ENCODE measurements around the gene APOBEC3G. TPM values are rescaled to one million over a fixed set of nuclear protein-coding genes. Genes with fewer than 3 reads are reported as not detected.
"Not testable (repeated sequence)": the region's sequence is repeated elsewhere in the genome, so short reads cannot be mapped to it uniquely, and the experiment has no call there.

The APOBEC3G gene
- total RNA-seq (3.4 TPM), polyA plus RNA-seq (ENCODE audit: insufficient read depth in 1 of 8, insufficient read length in 8 of 8, low replicate concordance in 1 of 8) (1 to 10 TPM; 2.6 to 5.4 (median 3.9) TPM)
- long read RNA-seq, donor 1: 0 reads
- long read RNA-seq, donor 2: 0 reads
- long read RNA-seq, donor 3: 0 reads
- long read RNA-seq, donor 4: 0 reads
- long read RNA-seq, donor 5, partial matches to known transcripts: 0 of 1 reads
- long read RNA-seq, donor 5, other reads (novel, unspliced or antisense): 0 of 1 reads
- long read RNA-seq, donor 6, partial matches to known transcripts: 0 of 2 reads
- long read RNA-seq, donor 6, other reads (novel, unspliced or antisense): 0 of 2 reads
- long read RNA-seq, donor 7, partial matches to known transcripts: 0 of 2 reads
- long read RNA-seq, donor 7, other reads (novel, unspliced or antisense): 0 of 2 reads
- long read RNA-seq, donor 8, partial matches to known transcripts: 0 of 2 reads
- long read RNA-seq, donor 8, other reads (novel, unspliced or antisense): 0 of 2 reads
- long read RNA-seq, donor 9: 0 reads
- long read RNA-seq, donor 10, partial matches to known transcripts: 0 of 2 reads
- long read RNA-seq, donor 10, other reads (novel, unspliced or antisense): 0 of 2 reads
- long read RNA-seq, donor 11: 0 reads

DNA sequence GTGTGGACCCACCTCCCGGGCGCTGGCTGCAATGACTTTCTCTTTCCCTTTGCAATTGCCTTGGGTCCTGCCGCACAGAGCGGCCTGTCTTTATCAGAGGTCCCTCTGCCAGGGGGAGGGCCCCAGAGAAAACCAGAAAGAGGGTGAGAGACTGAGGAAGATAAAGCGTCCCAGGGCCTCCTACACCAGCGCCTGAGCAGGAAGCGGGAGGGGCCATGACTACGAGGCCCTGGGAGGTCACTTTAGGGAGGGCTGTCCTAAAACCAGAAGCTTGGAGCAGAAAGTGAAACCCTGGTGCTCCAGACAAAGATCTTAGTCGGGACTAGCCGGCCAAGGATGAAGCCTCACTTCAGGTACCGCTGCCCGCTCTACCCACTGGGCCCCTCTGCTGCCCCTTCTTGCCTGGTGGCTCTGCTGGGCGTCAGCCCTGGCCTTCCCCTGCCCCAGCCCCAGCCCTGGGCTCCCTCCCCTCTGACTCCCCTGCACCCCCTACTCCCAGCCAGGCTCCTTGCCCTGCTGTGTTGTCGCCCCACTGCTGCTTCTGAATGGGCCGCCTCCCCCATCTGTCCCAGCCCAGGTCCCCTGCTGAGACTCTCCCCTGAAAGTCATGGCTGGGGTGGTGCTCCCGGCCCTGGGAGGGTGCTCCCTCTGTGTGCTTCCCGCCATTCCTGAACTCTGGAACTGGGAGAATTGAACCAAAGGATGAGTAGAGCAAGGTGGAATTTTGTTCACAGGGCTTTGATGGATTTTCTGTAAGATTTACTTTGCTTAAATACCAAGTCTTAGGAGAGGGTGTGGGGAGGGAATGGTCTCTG, at the start of gene APOBEC3G:
Gene APOBEC3G, plus strand, starts transcription at position 250 of the 815 bp plus-strand sequence. Its CDS starts 87 bp downstream, at position 337.
- not testable (repeated sequence) for H3K9me3 ChIP-seq (replicated peaks; ENCODE audit: control insufficient read depth, low read depth, low read length); H3K27me3 ChIP-seq (ENCODE audit: control insufficient read depth, insufficient read depth, low read length); H3K4me1 ChIP-seq (ENCODE audit: control insufficient read depth, insufficient read depth, low read length); H3K36me3 ChIP-seq (ENCODE audit: control insufficient read depth, insufficient read depth, low read length)
- 30% methylated on average over 12 of the region's 17 CpGs for WGBS (ENCODE audit: insufficient coverage)
- DNase-seq: peak; percentile 74
- Histone ChIP-seq H3K27ac (ENCODE audit: low read length) (peak within 1 kb of the TSS; percentile 35), H3K4me3 (ENCODE audit: low read length) (peak within 1 kb of the TSS; percentile 41)

DNA sequence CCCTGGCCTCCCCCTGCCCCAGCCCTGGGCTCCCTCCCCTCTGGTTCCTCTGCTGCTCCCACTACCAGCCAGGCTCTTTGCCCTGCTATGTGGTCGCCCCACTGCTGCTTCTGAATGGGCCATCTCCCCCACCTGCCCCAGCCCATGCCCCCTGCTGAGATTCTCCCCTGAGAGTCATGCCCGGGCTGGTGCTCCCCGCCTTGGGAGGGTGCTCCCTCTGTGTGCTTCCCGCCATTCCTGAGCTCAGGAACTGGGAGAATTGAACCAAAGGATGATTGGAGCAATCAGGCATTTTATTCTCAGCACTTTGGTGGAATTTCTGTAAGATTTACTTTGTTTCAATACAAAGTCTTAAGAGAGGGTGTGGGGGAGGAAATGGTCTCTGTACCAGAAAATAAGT, 49.4 kb upstream of the APOBEC3G start:
- no peaks in the 10 kb centered on the region for H3K4me1 ChIP-seq (ENCODE audit: control insufficient read depth, insufficient read depth, low read length)
- DNase-seq: no peak
- no peaks in the 10 kb centered on the region for H3K27me3 ChIP-seq (ENCODE audit: control insufficient read depth, insufficient read depth, low read length)
- WGBS (ENCODE audit: insufficient coverage): 67% methylated on average over 1 of the region's 4 CpGs
- no peaks in the 10 kb centered on the region for H3K9me3 ChIP-seq (replicated peaks; ENCODE audit: control insufficient read depth, low read depth, low read length)
- no peak overlapping the region for H3K27ac ChIP-seq (ENCODE audit: low read length)
- no peak overlapping the region for H3K4me3 ChIP-seq (ENCODE audit: low read length)
- no peaks in the 10 kb centered on the region for H3K36me3 ChIP-seq (ENCODE audit: control insufficient read depth, insufficient read depth, low read length)

DNA sequence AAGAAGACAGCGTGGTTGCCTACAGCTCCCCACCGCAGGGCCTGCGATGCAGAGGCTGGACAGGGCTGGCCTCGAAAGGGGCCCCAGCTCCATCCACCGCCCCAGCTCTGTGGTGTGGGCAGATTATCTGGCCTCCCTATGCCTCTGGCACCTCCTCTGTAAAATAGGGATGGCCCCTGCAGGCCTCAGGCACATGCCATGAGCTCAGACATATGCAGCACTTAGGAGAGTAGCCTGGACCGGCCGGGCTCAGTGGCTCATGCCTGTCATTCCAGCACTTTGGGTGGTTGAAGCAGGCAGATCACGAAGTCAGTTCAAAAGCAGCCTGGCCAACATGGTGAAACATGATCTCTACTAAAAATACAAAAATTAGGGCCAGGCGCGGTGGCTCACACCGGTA, 48.8 kb upstream of the APOBEC3G start:
- Histone ChIP-seq H3K4me3 (ENCODE audit: low read length) (no peak overlapping the region), H3K9me3 (replicated peaks; ENCODE audit: control insufficient read depth, low read depth, low read length) (no peaks in the 10 kb centered on the region), H3K36me3 (ENCODE audit: control insufficient read depth, insufficient read depth, low read length) (no peaks in the 10 kb centered on the region), H3K4me1 (ENCODE audit: control insufficient read depth, insufficient read depth, low read length) (no peaks in the 10 kb centered on the region), H3K27me3 (ENCODE audit: control insufficient read depth, insufficient read depth, low read length) (no peaks in the 10 kb centered on the region), H3K27ac (ENCODE audit: low read length) (no peak overlapping the region)
- WGBS (ENCODE audit: insufficient coverage): 67% methylated on average over 7 of the region's 11 CpGs
- DNase-seq: no peak

DNA sequence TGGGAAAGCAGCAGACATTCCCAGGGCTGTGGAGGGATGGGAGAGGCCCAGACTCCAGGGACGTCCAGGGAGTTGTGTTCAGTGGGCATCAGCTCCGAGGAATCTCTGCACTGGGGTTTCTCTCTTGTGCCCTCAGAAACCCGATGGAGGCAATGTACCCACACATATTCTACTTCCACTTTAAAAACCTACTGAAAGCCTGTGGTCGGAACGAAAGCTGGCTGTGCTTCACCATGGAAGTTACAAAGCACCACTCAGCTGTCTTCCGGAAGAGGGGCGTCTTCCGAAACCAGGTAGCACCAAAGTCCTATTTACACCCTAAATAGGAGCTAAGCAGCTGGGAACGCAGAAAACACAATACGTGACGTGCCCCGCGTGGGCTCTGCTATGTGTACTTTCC, 47.8 kb upstream of the APOBEC3G start:
- WGBS (ENCODE audit: insufficient coverage): 89% methylated on average over 10 of the region's 13 CpGs
- no peaks in the 10 kb centered on the region for H3K36me3 ChIP-seq (ENCODE audit: control insufficient read depth, insufficient read depth, low read length)
- no peak for DNase-seq
- no peaks in the 10 kb centered on the region for H3K9me3 ChIP-seq (replicated peaks; ENCODE audit: control insufficient read depth, low read depth, low read length)
- H3K27me3 ChIP-seq (ENCODE audit: control insufficient read depth, insufficient read depth, low read length): no peaks in the 10 kb centered on the region
- H3K4me3 ChIP-seq (ENCODE audit: low read length): no peak overlapping the region
- no peaks in the 10 kb centered on the region for H3K4me1 ChIP-seq (ENCODE audit: control insufficient read depth, insufficient read depth, low read length)
- H3K27ac ChIP-seq (ENCODE audit: low read length): no peak overlapping the region

DNA sequence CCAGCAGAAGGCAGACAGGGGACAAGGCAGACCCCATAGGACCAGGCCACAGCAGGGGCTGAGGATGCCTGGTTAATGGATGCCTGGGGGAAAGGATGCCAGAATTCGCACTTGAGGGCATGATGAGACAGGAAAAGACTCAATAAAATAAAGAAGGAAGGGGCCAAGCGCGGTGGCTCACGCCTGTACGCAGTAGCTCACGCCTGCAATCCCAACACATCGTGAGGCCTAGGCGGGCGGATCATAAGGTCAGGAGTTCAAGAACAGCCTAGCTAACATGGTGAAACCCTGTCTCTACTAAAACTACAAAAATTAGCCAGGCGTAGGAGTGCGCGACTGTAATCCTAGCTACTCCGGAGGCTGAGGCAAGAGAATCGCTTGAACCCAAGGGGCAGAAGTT, 46.4 kb upstream of the APOBEC3G start:
- WGBS (ENCODE audit: insufficient coverage): 83% methylated on average over 12 of the region's 14 CpGs
- H3K9me3 ChIP-seq (replicated peaks; ENCODE audit: control insufficient read depth, low read depth, low read length): no peaks in the 10 kb centered on the region
- H3K27me3 ChIP-seq (ENCODE audit: control insufficient read depth, insufficient read depth, low read length): no peaks in the 10 kb centered on the region
- H3K36me3 ChIP-seq (ENCODE audit: control insufficient read depth, insufficient read depth, low read length): no peaks in the 10 kb centered on the region
- no peak overlapping the region for H3K27ac ChIP-seq (ENCODE audit: low read length)
- no peaks in the 10 kb centered on the region for H3K4me1 ChIP-seq (ENCODE audit: control insufficient read depth, insufficient read depth, low read length)
- DNase-seq: no peak
- H3K4me3 ChIP-seq (ENCODE audit: low read length): no peak overlapping the region

DNA sequence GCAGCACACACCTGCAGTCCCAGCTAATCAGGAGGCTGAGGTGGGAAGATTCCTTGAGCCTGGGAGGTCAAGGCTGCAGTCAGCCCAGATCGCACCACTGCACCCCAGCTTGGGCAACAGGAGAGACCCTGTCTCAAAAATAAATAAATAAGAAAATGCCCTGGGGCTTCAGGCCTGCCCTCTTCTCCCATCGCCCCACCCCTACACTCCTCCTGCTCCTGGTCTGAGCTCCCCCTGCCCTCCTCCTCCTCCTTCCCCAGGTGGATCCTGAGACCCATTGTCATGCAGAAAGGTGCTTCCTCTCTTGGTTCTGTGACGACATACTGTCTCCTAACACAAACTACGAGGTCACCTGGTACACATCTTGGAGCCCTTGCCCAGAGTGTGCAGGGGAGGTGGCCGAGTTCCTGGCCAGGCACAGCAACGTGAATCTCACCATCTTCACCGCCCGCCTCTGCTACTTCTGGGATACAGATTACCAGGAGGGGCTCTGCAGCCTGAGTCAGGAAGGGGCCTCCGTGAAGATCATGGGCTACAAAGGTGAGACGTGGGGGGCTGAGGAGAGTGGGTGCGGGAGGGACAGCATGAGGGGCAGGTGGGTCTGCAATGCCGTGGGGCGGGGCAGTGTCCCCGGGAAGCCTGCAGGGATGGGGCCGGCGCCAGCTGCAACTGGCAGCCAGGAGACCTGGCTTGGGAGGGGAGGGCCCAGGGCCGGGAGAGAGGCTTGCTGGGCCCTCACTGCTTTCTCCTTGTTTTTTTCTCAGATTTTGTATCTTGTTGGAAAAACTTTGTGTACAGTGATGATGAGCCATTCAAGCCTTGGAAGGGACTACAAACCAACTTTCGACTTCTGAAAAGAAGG, 45.4 kb upstream of the APOBEC3G start:
- 40% methylated on average over 10 of the region's 18 CpGs for WGBS (ENCODE audit: insufficient coverage)
- H3K36me3 ChIP-seq (ENCODE audit: control insufficient read depth, insufficient read depth, low read length); H3K27ac ChIP-seq (ENCODE audit: low read length); H3K27me3 ChIP-seq (ENCODE audit: control insufficient read depth, insufficient read depth, low read length); H3K9me3 ChIP-seq (replicated peaks; ENCODE audit: control insufficient read depth, low read depth, low read length); H3K4me1 ChIP-seq (ENCODE audit: control insufficient read depth, insufficient read depth, low read length); H3K4me3 ChIP-seq (ENCODE audit: low read length); DNase-seq: not testable (repeated sequence)

DNA sequence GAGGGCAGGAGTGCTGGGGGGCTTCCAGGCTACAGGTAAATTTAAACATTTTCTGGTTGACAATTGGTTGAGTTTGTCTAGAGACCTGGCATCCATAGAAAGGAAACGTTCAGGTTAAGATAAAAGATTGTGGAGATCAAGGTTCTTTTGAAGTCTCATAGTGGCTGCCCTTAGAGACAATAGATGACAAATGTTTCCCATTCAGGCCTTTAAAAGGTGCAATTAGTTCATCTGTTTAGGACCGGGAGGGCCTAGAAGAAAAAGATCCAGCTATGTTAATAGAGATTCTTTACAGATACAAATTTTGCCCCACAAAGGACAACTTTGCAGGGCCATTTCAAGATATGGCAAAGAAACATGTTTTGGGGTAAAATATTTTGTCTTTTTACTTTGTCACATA, 40.0 kb upstream of the APOBEC3G start:
- not testable (repeated sequence) for H3K4me3 ChIP-seq (ENCODE audit: low read length); H3K9me3 ChIP-seq (replicated peaks; ENCODE audit: control insufficient read depth, low read depth, low read length); H3K27me3 ChIP-seq (ENCODE audit: control insufficient read depth, insufficient read depth, low read length); H3K4me1 ChIP-seq (ENCODE audit: control insufficient read depth, insufficient read depth, low read length); DNase-seq; H3K27ac ChIP-seq (ENCODE audit: low read length); H3K36me3 ChIP-seq (ENCODE audit: control insufficient read depth, insufficient read depth, low read length)
- WGBS (ENCODE audit: insufficient coverage): 20% methylated on average over 1 of the region's 2 CpGs

DNA sequence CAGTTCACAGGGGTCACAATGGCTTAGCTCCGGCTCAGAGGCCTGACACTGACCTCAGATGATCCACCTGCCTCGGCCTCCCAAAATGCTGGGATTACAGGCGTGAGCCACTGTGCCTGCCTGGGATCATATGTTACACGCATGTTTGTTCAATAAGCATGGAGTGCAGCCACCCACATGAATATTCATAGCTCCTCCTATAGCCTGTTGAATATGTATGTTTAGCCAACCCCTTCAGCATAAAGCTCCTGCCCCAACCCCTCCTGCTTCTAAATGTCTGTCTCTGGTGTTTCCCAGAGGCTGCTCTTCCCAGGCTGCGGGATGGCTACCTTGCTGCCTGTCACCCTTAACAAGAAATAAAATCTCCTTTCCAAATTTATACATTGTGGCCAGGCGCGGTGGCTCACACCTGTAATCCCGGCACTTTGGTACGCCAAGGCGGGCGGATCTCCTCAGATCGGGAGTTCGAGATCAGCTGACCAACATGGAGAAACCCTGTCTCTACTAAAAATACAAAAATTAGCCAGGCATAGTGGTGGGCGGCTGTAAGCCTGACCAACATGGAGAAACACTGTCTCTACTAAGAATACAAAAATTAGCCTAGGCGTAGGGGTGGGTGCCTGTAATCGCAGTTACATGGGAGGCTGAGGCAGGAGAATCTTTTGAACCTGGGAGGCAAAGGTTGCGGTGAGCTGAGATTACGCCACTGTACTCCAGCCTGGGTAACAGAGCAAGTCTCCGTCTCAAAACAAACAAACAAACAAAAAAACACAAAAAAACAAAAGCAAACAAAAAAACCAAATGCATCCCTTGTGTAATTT, 37.6 kb upstream of the APOBEC3G start:
- no peak for DNase-seq
- Histone ChIP-seq H3K4me1 (ENCODE audit: control insufficient read depth, insufficient read depth, low read length) (peaks cover 4% of the 10 kb centered on the region), H3K9me3 (replicated peaks; ENCODE audit: control insufficient read depth, low read depth, low read length) (no peaks in the 10 kb centered on the region), H3K4me3 (ENCODE audit: low read length) (no peak overlapping the region), H3K27me3 (ENCODE audit: control insufficient read depth, insufficient read depth, low read length) (no peaks in the 10 kb centered on the region), H3K27ac (ENCODE audit: low read length) (no peak overlapping the region), H3K36me3 (ENCODE audit: control insufficient read depth, insufficient read depth, low read length) (peaks cover 2% of the 10 kb centered on the region)
- 80% methylated on average over 8 of the region's 19 CpGs for WGBS (ENCODE audit: insufficient coverage)

DNA sequence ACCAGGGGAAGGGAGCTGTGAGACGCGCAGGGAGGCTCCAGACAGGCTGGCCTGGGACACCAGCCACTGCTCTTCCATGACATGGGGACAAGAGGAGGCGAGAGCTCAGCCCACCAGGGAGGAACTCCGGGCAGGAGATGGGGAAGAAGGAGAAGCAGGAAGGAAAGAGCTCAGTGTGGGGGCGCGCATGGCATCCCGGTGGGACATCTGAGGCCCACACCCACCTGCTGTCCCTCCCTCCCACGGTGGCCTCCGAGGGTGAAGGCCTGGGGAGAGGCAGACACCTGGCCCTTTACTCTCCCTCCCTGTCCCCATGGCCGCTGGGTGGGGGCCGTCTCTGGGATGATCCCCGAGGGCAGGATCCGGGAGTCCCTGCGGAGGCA, 36.9 kb upstream of the APOBEC3G start:
- not testable (repeated sequence) for H3K9me3 ChIP-seq (replicated peaks; ENCODE audit: control insufficient read depth, low read depth, low read length); H3K4me1 ChIP-seq (ENCODE audit: control insufficient read depth, insufficient read depth, low read length); H3K36me3 ChIP-seq (ENCODE audit: control insufficient read depth, insufficient read depth, low read length); H3K27me3 ChIP-seq (ENCODE audit: control insufficient read depth, insufficient read depth, low read length); DNase-seq; H3K27ac ChIP-seq (ENCODE audit: low read length)
- peak overlapping the region; percentile 55 for H3K4me3 ChIP-seq (ENCODE audit: low read length)
- 59% methylated on average over 2 of the region's 14 CpGs for WGBS (ENCODE audit: insufficient coverage)
